ENCODE measurements around the gene ACAA1. TPM values are rescaled to one million over a fixed set of nuclear protein-coding genes. Genes with fewer than 3 reads are reported as not detected.

The ACAA1 gene
- total and polyA plus RNA-seq, 2 of the 4 experiments (the other 2 are of a cell fraction) = 30.8 to 62.4 TPM

GRCh38 chr3:38124324-38125122 lies 12.4 kb downstream of the ACAA1 start (continued):
- no peak for TF ChIP-seq RCOR1 (IDR thresholded peaks at IDR 0.05; ENCODE audit: insufficient replicate concordance, low read length)

- Histone ChIP-seq H3K9me3 (ENCODE audit: control insufficient read depth, insufficient read depth, low read length) (no peaks in the 10 kb centered on the region), H3K4ac (ENCODE audit: low read depth, low read length) (no peak overlapping the region), H3K36me3 (ENCODE audit: control insufficient read depth, insufficient read depth, low read length) (peaks cover 48% of the 10 kb centered on the region), H3K14ac (replicated peaks; ENCODE audit: low read depth, low read length) (no peak overlapping the region), H2AK9ac (replicated peaks; ENCODE audit: low read depth, low read length, poor library complexity) (no peak overlapping the region), H2BK120ac (ENCODE audit: low read depth, low read length) (no peak overlapping the region), H3K9me1 (ENCODE audit: insufficient read depth, low read length) (0 out of 2 replicates have a peak, but pooled peaks cover 6% of the 10 kb centered on the region), H3K79me1 (ENCODE audit: low read depth in 1 of 2, low read length in 2 of 2) (no peaks in the 10 kb centered on the region), H3K9ac (ENCODE audit: low read depth, low read length) (no peak overlapping the region), H2BK15ac (ENCODE audit: low read depth, low read length) (no peak overlapping the region), H4K5ac (ENCODE audit: low read depth, low read length) (no peak overlapping the region), H4K8ac (ENCODE audit: low read depth in 2 of 2, low read length in 2 of 2) (no peak overlapping the region), H2AK5ac (ENCODE audit: low read depth, low read length) (no peak overlapping the region), H3K18ac (ENCODE audit: low read depth, low read length) (no peak overlapping the region), H3K27me3 (ENCODE audit: control insufficient read depth, insufficient read depth, low read length) (no peaks in the 10 kb centered on the region), H2BK20ac (ENCODE audit: low read depth, low read length) (no peak overlapping the region), H4K20me1 (ENCODE audit: insufficient read depth, low read length) (no peaks in the 10 kb centered on the region), H3K4me2 (ENCODE audit: low read depth, low read length) (no peak overlapping the region), H2BK5ac (ENCODE audit: low read depth, low read length, poor library complexity, severe bottlenecking) (no peak overlapping the region), H3K4me1 (ENCODE audit: control insufficient read depth, insufficient read depth, low read length) (no peaks in the 10 kb centered on the region), H2AFZ (replicated peaks; ENCODE audit: low read length, poor library complexity) (no peak overlapping the region), H3K56ac (ENCODE audit: extremely low read depth, insufficient read depth, low read length) (no peak overlapping the region), H3K27ac (ENCODE audit: insufficient read depth, low read length) (no peak overlapping the region), H4K91ac (ENCODE audit: insufficient read depth, low read depth, low read length) (no peak overlapping the region), H3K4me3 (ENCODE audit: insufficient read depth, low read depth, low read length) (no peak overlapping the region), H3K23ac (ENCODE audit: low read depth, low read length) (no peak overlapping the region)
- dilution Hi-C loops (cut with HindIII; ENCODE audit: low sequenced_read_pairs, unreplicated experiment) = no loop called here
- no peak for DNase-seq
- no TSS peak for BruUV-seq (replicated peaks)
- ChIA-PET CTCF (no interaction called here), POLR2A (ENCODE audit: unreplicated experiment) (no interaction called here)
- intact Hi-C loops (cut with micrococcal nuclease) = no loop called here
- in situ Hi-C loops (cut with MboI; ENCODE audit: low sequenced_read_pairs) = loop anchor here (10.0 kb wide), 1 partner anchor 222 kb away; the partner anchor contains the start of gene XYLB
- ATAC-seq (ENCODE audit: low read depth) = no peak
- 92% methylated on average over 6 of the region's 9 CpGs; no CpG with 5 or more reads in 1 of the 2 experiments for WGBS, 2 experiments (ENCODE audit: extremely low coverage in 2 of 2, insufficient read length in 1 of 2)
- TF ChIP-seq RCOR1 (IDR thresholded peaks at IDR 0.05; ENCODE audit: insufficient replicate concordance, low read length) (no peak), POLR2A (IDR thresholded peaks at IDR 0.05; ENCODE audit: low read depth, low read length) (no peak), FOS (IDR thresholded peaks at IDR 0.05; ENCODE audit: low read depth, low read length) (no peak), MAZ (IDR thresholded peaks at IDR 0.05; ENCODE audit: borderline replicate concordance, low read depth, low read length) (no peak), RAD21 (IDR thresholded peaks at IDR 0.05; ENCODE audit: low read length) (no peak), CHD1 (IDR thresholded peaks at IDR 0.05; ENCODE audit: low read depth, low read length) (no peak), CEBPB (IDR thresholded peaks at IDR 0.05; ENCODE audit: low read depth, low read length) (no peak), BHLHE40 (IDR thresholded peaks at IDR 0.05; ENCODE audit: low read depth, low read length) (no peak), CTCF (conservative IDR thresholded peaks at IDR 0.05; ENCODE audit: low read depth, low read length) (no peak), USF2 (IDR thresholded peaks at IDR 0.05; ENCODE audit: low read depth, low read length) (no peak), SMC3 (IDR thresholded peaks at IDR 0.05; ENCODE audit: low read depth, low read length) (no peak), MAFK (IDR thresholded peaks at IDR 0.05; ENCODE audit: low read depth, low read length) (no peak)
Observed at GRCh38 chr3:38122712-38123290, 14.1 kb downstream of the ACAA1 start.
